Measurements from ENCODE around the gene SSC4D.
"Not testable (repeated sequence)": the region's sequence is repeated elsewhere in the genome, so short reads cannot be mapped to it uniquely, and the experiment has no call there.

- TF ChIP-seq FOXA1 (IDR thresholded peaks at IDR 0.05); SUZ12 (IDR thresholded peaks at IDR 0.05); BHLHE40 (IDR thresholded peaks at IDR 0.05; ENCODE audit: borderline replicate concordance); ELF4 (IDR thresholded peaks at IDR 0.05); FOXK2 (IDR thresholded peaks at IDR 0.05); HDGF (IDR thresholded peaks at IDR 0.05; ENCODE audit: borderline replicate concordance); SP1 (IDR thresholded peaks at IDR 0.05); ZNF384 (IDR thresholded peaks at IDR 0.05): not testable (repeated sequence)
Observed at GRCh38 chr7:76395605-76395964, 13.9 kb downstream of the SSC4D start.

All from HEK293T (cell line).